Liver (tissue), 9 donors: ENCODE measurements around the gene ASPHD1. TPM values are rescaled to one million over a fixed set of nuclear protein-coding genes. Genes with fewer than 3 reads are reported as not detected.

Source experiments
- DNase-seq: peaks from one replicate; pipeline ENCODE4 v3.0.0-alpha.2; 2017; ENCODE audit warnings: low spot score
- H3K27ac ChIP-seq, 2 donors: one replicate each; pipeline ENCODE4 v1.7.0; 2013; ENCODE audit warnings: inconsistent platforms in 2 of 2, low read length in 2 of 2, control low read depth in 1 of 2, low read depth in 1 of 2, mild to moderate bottlenecking in 1 of 2
- H3K27me3 ChIP-seq, 4 donors: one replicate each; pipeline versions ENCODE4 v1.6.1 to v1.7.0; 2013; ENCODE audit warnings: low read length in 3 of 4, inconsistent platforms in 1 of 4, mild to moderate bottlenecking in 1 of 4, moderate library complexity in 1 of 4; ENCODE audit not compliant: control insufficient read depth in 4 of 4, insufficient read depth in 4 of 4
- H3K36me3 ChIP-seq, 4 donors: one replicate each; pipeline versions ENCODE4 v1.6.1 to v1.7.0; 2013; ENCODE audit warnings: low read length in 3 of 4, mild to moderate bottlenecking in 3 of 4, low read depth in 1 of 4, moderate library complexity in 1 of 4; ENCODE audit not compliant: control insufficient read depth in 4 of 4, insufficient read depth in 3 of 4
- H3K4me1 ChIP-seq, 4 donors: one replicate each; pipeline versions ENCODE4 v1.6.1 to v1.7.0; 2013; ENCODE audit warnings: low read length in 3 of 4, mild to moderate bottlenecking in 3 of 4, moderate library complexity in 1 of 4; ENCODE audit not compliant: control insufficient read depth in 4 of 4, insufficient read depth in 4 of 4
- H3K4me3 ChIP-seq, 3 donors: one replicate each; pipeline versions ENCODE4 v1.6.1 to v1.7.0; 2013; ENCODE audit warnings: low read length in 3 of 3, control low read depth in 1 of 3, low read depth in 1 of 3, mild to moderate bottlenecking in 1 of 3
- H3K9ac ChIP-seq, 2 donors: one replicate each; pipeline ENCODE4 v1.7.0; 2013; ENCODE audit warnings: low read length in 2 of 2, mild to moderate bottlenecking in 2 of 2, moderate library complexity in 2 of 2, control low read depth in 1 of 2, low read depth in 1 of 2
- H3K9me3 ChIP-seq, 4 donors: one replicate each; pipeline versions ENCODE4 v1.6.1 to v1.7.0; 2013; ENCODE audit warnings: low read length in 3 of 4; ENCODE audit not compliant: control insufficient read depth in 4 of 4
- ATF3 ChIP-seq: IDR thresholded peaks from 2 replicates; pipeline ENCODE4 v1.6.1; 2016; ENCODE audit warnings: antibody characterized with exemption
- CTCF ChIP-seq: fragments of 150-350 bp; IDR thresholded peaks from 2 replicates; pipeline ENCODE4 v1.5.1; 2017; ENCODE audit warnings: improper control_type of control experiment, low read depth, low read length; ENCODE audit not compliant: missing input control
- EGR1 ChIP-seq, 2 donors: IDR thresholded peaks; 2 replicates each; pipeline ENCODE4 v1.6.1; 2016 to 2018; ENCODE audit warnings: antibody characterized with exemption in 2 of 2, low read depth in 2 of 2
- FOXA1 ChIP-seq: IDR thresholded peaks from 2 replicates; pipeline ENCODE4 v1.6.1; 2016; ENCODE audit warnings: antibody characterized with exemption
- FOXA2 ChIP-seq: IDR thresholded peaks from 2 replicates; pipeline ENCODE4 v1.6.1; 2016; ENCODE audit warnings: antibody characterized with exemption
- GABPA ChIP-seq, 2 donors: IDR thresholded peaks in 1 of 2; conservative IDR thresholded peaks in 1 of 2; 2 replicates each; pipeline ENCODE4 v1.6.1; 2016; ENCODE audit warnings: antibody characterized with exemption in 2 of 2, mild to moderate bottlenecking in 1 of 2, moderate library complexity in 1 of 2
- HNF4A ChIP-seq, 2 donors: conservative IDR thresholded peaks; 2 replicates each; pipeline ENCODE4 v1.6.1; 2016; ENCODE audit warnings: antibody characterized with exemption in 2 of 2, mild to moderate bottlenecking in 2 of 2
- HNF4G ChIP-seq: IDR thresholded peaks from 2 replicates; pipeline ENCODE4 v1.6.1; 2016; ENCODE audit warnings: antibody characterized with exemption
- JUND ChIP-seq, 2 donors: IDR thresholded peaks; 2 replicates each; pipeline ENCODE4 v1.6.1; 2016; ENCODE audit warnings: antibody characterized with exemption in 2 of 2
- MAX ChIP-seq: IDR thresholded peaks from 2 replicates; pipeline ENCODE4 v1.6.1; 2016; ENCODE audit warnings: antibody characterized with exemption
- NR2F2 ChIP-seq: IDR thresholded peaks from 2 replicates; pipeline ENCODE4 v1.6.1; 2016; ENCODE audit warnings: antibody characterized with exemption
- RAD21 ChIP-seq, 2 donors: IDR thresholded peaks; 2 replicates each; pipeline ENCODE4 v1.6.1; 2016; ENCODE audit warnings: antibody characterized with exemption in 2 of 2, mild to moderate bottlenecking in 2 of 2
- RXRA ChIP-seq, 2 donors: IDR thresholded peaks; 2 replicates each; pipeline ENCODE4 v1.6.1; 2017 to 2018; ENCODE audit warnings: antibody characterized with exemption in 2 of 2, mild to moderate bottlenecking in 1 of 2
- SP1 ChIP-seq: IDR thresholded peaks from 2 replicates; pipeline ENCODE4 v1.6.1; 2018; ENCODE audit warnings: antibody characterized with exemption, mild to moderate bottlenecking
- TAF1 ChIP-seq: conservative IDR thresholded peaks from 2 replicates; pipeline ENCODE4 v1.6.1; 2016; ENCODE audit warnings: antibody characterized with exemption, mild to moderate bottlenecking
- YY1 ChIP-seq: IDR thresholded peaks from 2 replicates; pipeline ENCODE4 v1.6.1; 2016; ENCODE audit warnings: antibody characterized with exemption, mild to moderate bottlenecking
- ZBTB33 ChIP-seq: IDR thresholded peaks from 2 replicates; pipeline ENCODE4 v1.6.1; 2016; ENCODE audit warnings: antibody characterized with exemption
- WGBS: extraction: QIAGEN DNeasy Blood & Tissue Kit; methylation state at CpG from one replicate; pipeline ENCODE4 v1.1.7; 2013; 5-methylcytosine and 5-hydroxymethylcytosine counted together
- polyA plus RNA-seq, 2 donors: library from polyadenylated mRNA; stranded (reverse) in 1 of 2; unstranded in 1 of 2; fragments of 200-250 nt in 1 of 2; fragments of >200 nt in 1 of 2; fragmentation: Nextera tagmentation in 1 of 2; extraction: Ambion mirVana in 1 of 2; gene quantifications; one replicate each; pipeline versions ENCODE4 v1.2.1 to v1.2.3, GENCODE V29; 2013 to 2015
- total RNA-seq, 2 donors: library from RNA; depleted of rRNA; stranded (reverse); fragments of >200 nt; gene quantifications; one replicate each; pipeline ENCODE4 v1.2.3, GENCODE V29; 2014
- TF ChIP-seq, protein P1 (sequence below): IDR thresholded peaks from 2 replicates; pipeline ENCODE4 v1.6.1; 2016; ENCODE audit warnings: antibody characterized with exemption, mild to moderate bottlenecking
- donor health status: healthy.
- donor health status: healthy.
- donor health status: healthy.
- donor health status: healthy.
- donor health status: healthy.

The ASPHD1 gene
- total and polyA plus RNA-seq, 4 donors: 0.25 to 0.28 TPM; not detected in 2

DNA sequence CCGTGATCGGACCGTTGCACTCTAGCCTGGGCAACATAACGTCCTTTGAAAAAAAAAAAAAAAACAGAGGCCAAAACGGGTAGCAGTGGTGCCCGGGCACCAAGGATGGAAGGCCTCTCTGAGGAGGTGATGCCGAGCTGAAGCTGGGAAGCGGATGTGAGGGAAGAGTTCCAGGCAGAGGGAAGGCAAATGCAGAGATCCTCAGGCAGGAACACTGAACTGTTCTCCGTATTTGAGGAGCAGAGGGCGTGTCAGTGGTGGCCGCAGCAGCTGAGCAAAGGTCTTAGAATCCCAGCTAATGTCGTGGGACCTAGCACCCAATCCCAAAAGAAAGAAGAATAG, 26.4 kb downstream of the ASPHD1 start:
- no peaks in the 10 kb centered on the region for H3K9me3 ChIP-seq
- peak overlapping the region; percentile 29 to 34 for H3K9ac ChIP-seq
- H3K36me3 ChIP-seq: peaks cover 0 to 9% (median 3%) of the 10 kb centered on the region in 4 donors
- H3K27ac ChIP-seq: peak overlapping the region; percentile 62 to 76
- peaks cover 7 to 19% (median 15%) of the 10 kb centered on the region in 4 donors for H3K4me1 ChIP-seq
- peak overlapping the region; percentile 80 to 99 (median 96) for H3K4me3 ChIP-seq
- 3% methylated on average over 12 of the region's 12 CpGs for WGBS
- DNase-seq: peak; percentile 45
- H3K27me3 ChIP-seq: no peaks in the 10 kb centered on the region
- TF ChIP-seq, protein P1, sequence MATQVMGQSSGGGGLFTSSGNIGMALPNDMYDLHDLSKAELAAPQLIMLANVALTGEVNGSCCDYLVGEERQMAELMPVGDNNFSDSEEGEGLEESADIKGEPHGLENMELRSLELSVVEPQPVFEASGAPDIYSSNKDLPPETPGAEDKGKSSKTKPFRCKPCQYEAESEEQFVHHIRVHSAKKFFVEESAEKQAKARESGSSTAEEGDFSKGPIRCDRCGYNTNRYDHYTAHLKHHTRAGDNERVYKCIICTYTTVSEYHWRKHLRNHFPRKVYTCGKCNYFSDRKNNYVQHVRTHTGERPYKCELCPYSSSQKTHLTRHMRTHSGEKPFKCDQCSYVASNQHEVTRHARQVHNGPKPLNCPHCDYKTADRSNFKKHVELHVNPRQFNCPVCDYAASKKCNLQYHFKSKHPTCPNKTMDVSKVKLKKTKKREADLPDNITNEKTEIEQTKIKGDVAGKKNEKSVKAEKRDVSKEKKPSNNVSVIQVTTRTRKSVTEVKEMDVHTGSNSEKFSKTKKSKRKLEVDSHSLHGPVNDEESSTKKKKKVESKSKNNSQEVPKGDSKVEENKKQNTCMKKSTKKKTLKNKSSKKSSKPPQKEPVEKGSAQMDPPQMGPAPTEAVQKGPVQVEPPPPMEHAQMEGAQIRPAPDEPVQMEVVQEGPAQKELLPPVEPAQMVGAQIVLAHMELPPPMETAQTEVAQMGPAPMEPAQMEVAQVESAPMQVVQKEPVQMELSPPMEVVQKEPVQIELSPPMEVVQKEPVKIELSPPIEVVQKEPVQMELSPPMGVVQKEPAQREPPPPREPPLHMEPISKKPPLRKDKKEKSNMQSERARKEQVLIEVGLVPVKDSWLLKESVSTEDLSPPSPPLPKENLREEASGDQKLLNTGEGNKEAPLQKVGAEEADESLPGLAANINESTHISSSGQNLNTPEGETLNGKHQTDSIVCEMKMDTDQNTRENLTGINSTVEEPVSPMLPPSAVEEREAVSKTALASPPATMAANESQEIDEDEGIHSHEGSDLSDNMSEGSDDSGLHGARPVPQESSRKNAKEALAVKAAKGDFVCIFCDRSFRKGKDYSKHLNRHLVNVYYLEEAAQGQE: no peak
- TF ChIP-seq HNF4G (no peak), MAX (no peak), FOXA2 (no peak), CTCF (no peak), SP1 (no peak), TAF1 (no peak), ZBTB33 (no peak), NR2F2 (no peak), YY1 (no peak), EGR1 (IDR thresholded peaks at IDR 0.05; ENCODE audit: low read depth in 2 of 2) (no peak), RAD21 (IDR thresholded peaks at IDR 0.05) (no peak), RXRA (IDR thresholded peaks at IDR 0.05) (no peak), HNF4A (conservative IDR thresholded peaks at IDR 0.05) (no peak), ATF3 (no peak), FOXA1 (no peak), JUND (IDR thresholded peaks at IDR 0.05) (no peak), GABPA (IDR thresholded peaks at IDR 0.05 in 1 of 2, conservative IDR thresholded peaks at IDR 0.05 in 1 of 2) (no peak)
